Activated CD4-positive, alpha-beta T cell treated with anti-CD3 and anti-CD28 coated beads for 48 hours (primary cell): ENCODE data around the gene CYTH3.
"Not testable (repeated sequence)": the region's sequence is repeated elsewhere in the genome, so short reads cannot be mapped to it uniquely, and the experiment has no call there.

Experiments
- DNase-seq: peaks from one replicate; pipeline ENCODE4 v3.0.0-alpha.2; 2020

The CYTH3 gene, protein sequence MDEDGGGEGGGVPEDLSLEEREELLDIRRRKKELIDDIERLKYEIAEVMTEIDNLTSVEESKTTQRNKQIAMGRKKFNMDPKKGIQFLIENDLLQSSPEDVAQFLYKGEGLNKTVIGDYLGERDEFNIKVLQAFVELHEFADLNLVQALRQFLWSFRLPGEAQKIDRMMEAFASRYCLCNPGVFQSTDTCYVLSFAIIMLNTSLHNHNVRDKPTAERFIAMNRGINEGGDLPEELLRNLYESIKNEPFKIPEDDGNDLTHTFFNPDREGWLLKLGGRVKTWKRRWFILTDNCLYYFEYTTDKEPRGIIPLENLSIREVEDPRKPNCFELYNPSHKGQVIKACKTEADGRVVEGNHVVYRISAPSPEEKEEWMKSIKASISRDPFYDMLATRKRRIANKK

DNA sequence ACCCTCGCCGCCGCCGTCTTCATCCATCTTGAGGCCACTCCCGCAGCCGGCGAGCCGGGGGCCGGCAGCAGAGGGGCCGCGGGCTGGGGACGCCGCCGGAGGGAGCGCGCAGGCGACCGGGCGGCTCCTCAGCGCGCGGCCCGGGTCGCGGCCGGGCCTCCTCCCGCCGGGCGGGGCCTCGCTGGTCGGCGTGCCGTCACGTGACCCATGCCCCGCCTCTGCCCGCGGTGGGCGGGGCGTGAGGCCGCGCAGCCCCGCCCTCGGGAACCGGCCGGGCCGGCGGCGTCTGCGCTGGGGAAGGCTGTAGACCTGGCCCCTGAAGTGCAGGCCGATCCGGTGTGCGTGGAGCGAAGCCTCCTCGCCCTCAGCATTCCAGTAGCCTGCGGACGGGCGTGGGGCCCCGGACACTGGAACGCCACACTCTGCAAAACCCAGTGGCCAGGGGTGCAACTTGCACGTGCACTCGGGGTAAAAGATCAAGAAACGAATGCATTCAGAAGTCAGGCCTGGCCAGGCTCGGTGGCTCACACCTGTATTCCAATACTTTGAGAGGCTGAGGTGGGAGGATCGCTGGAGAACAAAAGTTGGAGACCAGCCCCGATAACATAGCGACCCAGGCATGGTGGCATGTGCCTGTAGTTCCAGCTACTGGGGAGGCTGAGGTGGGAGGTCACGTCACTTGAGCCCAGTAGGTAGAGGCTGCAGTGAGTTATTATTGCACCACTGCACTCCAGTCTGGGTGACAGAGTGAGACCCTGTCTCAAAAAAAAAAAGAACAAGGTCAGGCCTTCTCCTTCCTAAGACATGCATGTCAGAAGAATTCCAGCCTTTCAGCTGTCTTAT, at the start of gene CYTH3:
CYTH3 (minus strand) TSS at position 144 of the 843 bp plus-strand sequence; CDS start at position 27, 117 bp downstream.
- peak; percentile 79 for DNase-seq

DNA sequence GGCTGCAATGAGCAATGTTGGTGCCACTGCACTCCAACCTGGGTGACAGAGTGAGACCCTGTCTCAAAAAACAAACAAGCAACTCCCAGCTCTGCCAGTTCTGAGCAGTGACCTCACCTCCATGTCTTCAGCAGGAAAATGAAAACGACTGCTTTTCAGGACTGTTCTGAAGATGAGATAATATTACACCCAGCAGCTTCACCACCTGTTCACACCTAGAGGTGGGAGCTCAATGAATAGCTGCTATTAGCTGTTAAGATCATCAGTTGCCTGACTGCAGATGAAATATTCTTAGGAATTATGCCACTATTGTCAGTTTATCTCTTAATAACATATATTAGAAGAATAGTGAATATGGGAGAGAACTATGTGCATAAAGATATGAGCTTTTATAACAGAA, 48.4 kb upstream of the CYTH3 start:
- DNase-seq = no peak

GRCh38 chr7:6317797-6318438, 45.5 kb upstream of the CYTH3 start:
- DNase-seq = peak; percentile 25

DNA sequence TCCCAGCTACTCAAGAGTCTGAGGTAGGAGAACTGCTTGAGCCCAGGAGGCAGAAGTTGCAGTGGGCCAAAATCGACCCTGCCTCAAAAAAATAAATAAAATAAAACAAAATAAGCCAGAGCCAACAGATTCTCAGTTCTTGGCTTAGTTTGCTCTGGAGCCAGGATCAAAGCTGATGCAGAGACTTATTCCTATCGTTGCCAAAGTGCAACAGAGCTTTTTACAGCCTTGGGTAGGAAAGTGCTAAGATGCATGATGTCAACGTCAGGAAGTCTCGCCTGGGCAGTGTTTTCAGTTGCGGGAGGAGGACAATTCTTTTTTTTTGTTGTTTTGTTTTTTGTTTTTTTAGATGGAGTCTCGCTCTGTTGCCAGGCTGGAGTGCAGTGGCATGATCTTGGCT, 43.8 kb upstream of the CYTH3 start:
- no peak for DNase-seq

DNA sequence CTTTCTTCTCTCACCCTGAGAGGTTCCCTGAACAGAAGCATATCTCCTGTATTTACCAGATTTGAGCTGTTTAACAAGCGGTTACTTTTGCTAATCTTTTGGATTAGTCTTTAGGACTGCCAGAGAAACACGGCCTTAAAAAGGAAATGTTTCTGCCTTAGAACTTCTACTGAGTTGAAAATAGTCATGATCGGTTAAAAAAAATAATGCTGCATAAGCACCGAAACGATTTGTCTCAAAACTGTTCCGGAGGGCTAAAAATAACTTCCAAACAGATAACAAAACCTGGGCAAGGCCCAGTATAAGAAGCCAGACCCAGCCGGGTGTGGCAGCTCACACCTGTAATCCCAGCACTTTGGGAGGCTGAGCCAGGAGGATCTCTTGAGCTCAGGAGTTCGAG, 43.3 kb upstream of the CYTH3 start:
- no peak for DNase-seq

DNA sequence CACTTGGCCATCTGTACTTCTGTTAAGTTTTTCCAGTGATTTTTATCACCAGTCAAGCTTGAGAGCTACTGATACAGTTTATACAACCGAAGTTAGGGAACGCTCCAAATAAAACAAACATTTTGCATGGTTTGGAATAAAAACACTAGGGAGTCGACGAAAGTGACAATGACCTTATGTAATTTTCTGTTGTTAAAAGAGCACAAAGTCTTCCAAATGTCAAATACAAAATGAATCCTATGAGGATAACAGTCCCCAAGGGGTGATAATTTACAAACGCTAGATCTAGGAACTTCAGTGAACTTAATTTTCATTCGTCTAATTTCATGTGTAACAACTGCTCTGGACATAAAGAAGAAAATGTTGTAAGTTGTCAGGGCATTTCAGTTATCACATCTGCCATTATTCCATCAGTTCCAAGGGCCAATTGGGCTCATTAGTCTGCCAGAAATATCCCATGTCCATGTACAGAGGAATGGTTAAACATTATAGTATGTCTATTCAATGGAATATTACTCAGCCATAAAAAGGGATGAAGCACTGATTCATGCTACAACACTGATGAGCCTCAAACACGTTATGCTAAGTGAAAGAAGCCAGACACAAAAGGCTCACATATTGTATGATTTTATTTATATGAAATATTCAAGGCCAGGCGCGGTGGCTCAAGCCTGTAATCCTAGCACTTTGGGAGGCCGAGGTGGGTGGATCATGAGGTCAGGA, 38.0 kb upstream of the CYTH3 start:
- DNase-seq = no peak

DNA sequence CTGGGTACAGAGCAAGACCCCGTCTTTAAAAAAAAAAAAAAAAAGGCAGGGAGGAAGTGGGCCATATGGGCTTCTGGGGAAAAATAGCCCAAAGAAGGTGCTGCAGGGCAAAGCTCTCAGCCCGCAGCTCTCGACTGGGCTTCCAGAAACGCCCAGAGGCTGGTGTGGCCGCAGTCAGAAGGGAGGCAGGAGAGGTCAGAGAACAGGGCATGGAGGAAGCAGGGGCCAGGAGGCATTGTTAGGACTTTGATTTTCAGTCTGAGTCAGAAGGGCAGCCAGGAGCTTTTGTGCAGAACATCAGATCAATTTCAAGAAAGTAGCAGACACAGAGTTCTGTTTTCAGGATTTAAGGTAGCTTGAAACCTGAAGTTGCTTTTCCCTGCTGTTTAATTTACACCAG, 35.3 kb upstream of the CYTH3 start:
- no peak for DNase-seq

DNA sequence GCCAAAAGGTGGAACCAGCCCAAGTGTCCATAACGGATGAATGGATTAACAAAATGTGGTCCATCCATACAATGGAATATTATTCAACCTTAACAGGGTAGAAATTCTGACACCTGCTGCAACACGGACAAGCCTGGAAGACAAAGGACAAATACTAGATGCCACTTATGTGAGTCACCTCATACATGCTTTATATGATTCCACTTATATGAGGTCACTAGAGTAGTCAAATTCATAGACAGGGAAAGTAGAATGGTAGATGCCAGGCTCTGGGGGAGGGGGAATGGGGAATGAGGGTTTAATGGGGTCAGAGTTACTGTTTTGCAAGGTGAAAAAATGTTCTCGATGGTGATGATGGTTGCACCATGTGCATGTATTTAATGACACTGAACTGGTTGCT, 34.0 kb upstream of the CYTH3 start:
- no peak for DNase-seq

GRCh38 chr7:6305330-6305729, 32.9 kb upstream of the CYTH3 start:
- no peak for DNase-seq

GRCh38 chr7:6301446-6301845, 29.0 kb upstream of the CYTH3 start:
- not testable (repeated sequence) for DNase-seq

- no peak for DNase-seq
Measured at GRCh38 chr7:6299774-6300173, 27.4 kb upstream of the CYTH3 start.

GRCh38 chr7:6294839-6295238, 22.4 kb upstream of the CYTH3 start:
- DNase-seq = no peak

DNA sequence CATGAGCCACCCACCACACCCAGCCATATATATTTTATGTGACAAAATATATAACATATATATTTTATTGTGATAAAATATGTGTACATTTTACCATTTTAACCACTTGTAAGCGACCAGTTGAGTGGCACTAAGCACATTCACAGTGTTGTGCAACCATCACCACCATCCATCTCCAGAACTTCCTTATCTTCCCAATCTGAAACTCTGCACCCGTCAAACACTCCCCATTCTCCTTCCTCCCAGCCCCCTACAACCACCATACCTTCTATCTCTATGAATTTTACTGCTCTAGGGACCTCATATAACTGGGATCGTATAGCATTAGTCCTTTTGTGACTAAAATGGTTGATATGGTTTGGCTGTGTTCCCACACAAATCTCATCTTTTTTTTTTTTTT, 20.8 kb upstream of the CYTH3 start:
- no peak for DNase-seq

DNA sequence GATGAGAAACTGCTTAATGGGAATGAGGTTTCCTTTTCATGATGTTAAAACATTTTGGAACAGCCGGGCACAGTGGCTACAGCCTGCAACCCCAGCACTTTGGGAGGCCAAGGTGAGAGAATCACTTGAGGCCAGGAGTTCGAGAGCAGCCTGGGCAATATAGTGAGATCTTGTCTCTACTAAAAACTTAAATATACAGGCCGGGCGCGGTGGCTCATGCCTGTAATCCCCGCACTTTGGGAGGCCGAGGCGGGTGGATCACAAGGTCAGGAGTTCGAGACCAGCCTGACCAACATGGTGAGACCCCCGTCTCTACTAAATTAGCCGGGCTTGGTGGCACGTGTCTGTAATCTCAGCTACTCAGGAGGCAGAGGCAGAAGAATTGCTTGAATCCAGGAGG, 19.5 kb upstream of the CYTH3 start:
- DNase-seq = not testable (repeated sequence)

GRCh38 chr7:6291531-6291930, 19.1 kb upstream of the CYTH3 start:
- DNase-seq = no peak

DNA sequence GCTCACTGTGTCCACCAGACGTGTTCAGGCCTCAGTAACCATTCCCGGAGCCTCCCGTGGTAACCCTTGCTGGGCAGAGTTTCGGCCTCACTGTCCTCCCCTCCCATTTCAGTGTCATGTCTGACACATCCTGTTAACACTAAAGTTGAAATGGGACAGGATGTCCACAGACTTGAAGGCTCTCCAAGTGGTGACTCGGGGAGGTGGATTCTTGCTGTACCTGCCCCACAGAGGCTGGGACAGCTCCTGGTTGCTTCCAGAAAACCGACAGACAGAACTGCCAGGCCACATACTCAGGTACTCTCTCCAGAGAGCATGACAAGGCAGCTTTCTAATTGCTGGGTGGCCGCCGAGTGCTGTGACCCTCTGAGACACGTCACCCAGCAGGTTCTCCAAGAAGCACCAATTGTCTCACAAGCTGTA, 17.9 kb upstream of the CYTH3 start:
- no peak for DNase-seq

DNA sequence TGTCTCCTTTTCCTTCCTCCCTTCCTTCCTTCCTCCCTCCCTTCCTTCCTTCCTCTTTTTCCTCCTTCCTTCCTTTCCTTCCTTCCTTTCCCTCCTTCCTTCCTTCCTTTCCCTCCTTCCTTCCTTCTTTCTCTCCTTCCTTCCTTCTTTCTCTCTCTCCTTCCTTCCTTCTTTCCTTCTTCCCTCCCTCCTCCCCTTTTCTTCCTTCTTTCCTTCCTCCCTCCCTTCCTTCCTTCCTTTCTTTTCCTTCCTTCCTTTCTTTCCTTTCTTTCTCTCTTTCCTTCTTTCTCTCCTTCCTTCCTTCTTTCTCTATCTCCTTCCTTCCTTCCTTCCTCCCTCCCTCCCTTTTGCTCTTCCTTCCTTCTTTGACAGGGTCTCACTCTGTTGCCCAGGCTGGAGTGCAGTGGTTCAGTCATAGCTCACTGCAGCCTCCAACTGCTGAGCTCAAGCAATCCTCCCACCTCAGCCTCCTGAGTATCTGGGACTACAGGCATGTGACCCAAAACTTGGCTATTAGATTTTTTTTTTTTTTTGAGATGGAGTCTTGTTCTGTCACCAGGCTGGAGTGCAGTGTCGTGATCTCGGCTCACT, 15.9 kb upstream of the CYTH3 start:
- no peak for DNase-seq

- DNase-seq = no peak
Measured at GRCh38 chr7:6286486-6286885, 14.1 kb upstream of the CYTH3 start.

DNA sequence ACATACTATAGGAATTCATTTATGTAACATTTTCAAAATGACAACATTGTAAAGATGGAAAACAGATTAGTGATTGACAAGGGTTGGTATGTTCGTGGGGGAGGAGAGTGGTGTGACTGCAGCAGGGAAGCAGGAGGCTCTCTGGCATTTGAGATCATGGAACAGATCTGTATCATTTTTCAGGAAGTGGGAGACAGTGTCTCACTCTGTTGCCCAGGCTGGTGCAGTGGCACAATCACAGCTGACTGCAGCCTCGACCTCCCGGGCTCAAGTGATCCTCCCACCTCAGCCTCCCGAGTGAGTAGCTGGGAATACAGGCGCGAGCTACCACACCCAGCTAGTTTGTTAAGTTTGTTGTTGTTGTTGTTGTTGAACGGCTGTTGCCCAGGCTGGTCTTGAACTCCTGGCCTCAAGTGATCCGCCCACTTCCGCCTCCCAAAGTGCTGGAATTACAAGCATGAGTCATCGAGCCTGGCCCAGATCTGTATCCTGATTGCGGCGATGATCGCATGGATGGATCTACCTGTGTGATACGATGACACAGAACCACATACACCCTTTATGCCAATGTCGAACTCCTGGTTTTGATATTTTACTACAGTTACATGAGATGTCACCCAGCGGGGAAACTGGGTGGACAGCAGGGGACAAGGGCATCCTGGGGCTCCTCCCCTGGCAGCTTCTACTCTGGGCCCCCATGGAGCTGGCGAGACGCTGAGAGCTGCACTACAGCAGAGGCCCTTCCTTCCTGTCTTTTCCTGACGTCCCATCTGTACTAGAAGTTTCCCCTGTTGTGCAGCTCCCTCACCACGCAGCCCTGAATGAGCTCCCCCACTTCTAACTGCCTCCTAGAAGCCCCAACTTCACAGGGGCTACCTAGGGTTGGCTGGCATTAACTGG, 12.3 kb upstream of the CYTH3 start:
- DNase-seq = no peak

DNA sequence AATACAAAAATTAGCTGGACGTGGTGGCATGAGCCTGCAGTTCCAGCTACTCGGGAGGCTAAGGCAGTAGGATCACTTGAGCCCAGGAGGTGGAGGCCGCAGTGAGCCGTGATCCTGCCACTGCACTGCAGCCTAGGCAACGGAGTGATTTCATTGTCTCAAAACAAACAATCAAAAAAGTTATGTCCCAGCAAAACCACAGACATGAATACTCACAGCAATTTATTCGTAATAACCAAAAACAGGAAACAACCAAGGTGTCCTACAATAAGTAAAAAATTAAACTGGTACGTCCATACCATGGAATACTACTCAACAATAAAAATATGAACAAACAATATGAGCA, 11.6 kb upstream of the CYTH3 start:
- no peak for DNase-seq

GRCh38 chr7:6283391-6284054, 11.1 kb upstream of the CYTH3 start:
- DNase-seq = not testable (repeated sequence)
